ENCODE data around the gene SMAD5.
A peak's percentile ranks its signal among the peaks of the same experiment; 100 is the strongest.

SMAD5 gene

DNA sequence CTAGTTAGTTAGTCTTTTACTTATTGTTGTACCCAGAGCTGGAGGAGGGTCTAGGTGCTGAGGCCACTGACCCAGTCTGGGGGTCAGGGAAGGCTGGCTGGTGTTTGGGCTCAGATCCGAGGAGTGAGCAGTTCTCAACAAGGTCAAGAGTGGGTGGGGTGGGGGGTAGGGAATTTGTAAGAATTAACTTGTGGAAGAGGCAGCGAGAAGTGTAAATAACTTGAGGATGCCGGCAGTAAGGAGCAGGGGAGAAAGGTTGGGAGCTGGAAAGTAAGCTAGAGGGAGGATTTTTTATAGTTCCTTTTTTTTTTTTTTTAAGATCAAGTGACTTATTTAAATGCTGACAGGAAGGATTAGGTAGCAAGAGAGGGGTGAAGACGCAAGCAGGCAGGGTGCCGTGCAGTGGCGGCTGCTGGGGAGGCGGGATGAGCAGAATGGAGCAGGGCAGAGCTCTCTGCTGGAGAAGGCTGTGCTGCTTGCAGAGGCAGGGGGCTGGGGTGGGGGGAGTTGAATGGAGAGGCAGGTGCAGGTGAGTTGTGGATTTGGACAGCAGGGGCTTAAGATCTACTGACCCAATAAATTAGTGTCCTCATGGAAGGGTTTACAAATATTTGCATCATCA lies 95.6 kb downstream of the SMAD5 start:
- DNase-seq = no peak

- DNase-seq = peak; percentile 2
Observed at GRCh38 chr5:136230176-136230575, 97.5 kb downstream of the SMAD5 start.

DNA sequence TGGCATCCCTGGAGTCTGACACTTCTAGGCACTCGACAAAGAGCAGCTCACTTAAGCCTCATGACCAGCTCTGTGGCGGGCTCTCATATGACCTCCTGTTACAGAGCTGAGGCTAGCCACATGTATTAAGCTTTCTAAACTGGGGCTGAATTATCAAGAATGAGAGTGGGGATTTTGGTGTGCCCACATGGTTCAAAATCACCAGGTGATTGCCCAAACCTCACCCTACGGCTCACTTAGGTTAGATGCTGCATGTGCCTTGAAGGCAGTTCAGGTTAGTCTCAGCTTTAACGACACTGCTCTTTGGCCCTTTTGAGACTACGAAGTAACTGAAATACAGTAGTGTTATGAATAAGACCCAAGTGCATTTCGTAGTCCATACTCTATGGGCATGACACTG lies 99.7 kb downstream of the SMAD5 start:
- no peak for DNase-seq
